ENCODE data around the gene SLC2A2. TPM values are rescaled to one million over a fixed set of nuclear protein-coding genes. Genes with fewer than 3 reads are reported as not detected.

SLC2A2 gene
- total RNA-seq, 1 experiment from 2014 or later: 0.09 TPM

DNA sequence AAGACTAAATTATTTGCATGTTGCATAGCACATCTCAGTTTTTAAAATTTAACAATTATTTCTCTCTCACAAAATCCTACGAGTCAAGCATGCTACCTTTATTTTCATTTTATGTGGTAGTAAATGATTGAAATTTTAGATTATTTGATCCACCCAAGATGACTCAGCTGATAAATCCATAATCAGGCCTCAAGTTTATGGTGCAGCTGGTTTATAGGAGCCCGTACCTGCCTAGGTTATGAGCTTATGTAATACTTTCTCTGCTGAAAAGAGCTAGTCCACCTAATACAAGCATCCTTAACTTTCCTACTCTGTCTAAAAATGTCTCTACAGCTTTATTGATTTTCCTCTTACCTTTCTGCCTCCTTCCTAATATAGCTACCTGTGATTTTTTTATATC is 41.2 kb downstream of the SLC2A2 start:
- TF ChIP-seq, protein P1, sequence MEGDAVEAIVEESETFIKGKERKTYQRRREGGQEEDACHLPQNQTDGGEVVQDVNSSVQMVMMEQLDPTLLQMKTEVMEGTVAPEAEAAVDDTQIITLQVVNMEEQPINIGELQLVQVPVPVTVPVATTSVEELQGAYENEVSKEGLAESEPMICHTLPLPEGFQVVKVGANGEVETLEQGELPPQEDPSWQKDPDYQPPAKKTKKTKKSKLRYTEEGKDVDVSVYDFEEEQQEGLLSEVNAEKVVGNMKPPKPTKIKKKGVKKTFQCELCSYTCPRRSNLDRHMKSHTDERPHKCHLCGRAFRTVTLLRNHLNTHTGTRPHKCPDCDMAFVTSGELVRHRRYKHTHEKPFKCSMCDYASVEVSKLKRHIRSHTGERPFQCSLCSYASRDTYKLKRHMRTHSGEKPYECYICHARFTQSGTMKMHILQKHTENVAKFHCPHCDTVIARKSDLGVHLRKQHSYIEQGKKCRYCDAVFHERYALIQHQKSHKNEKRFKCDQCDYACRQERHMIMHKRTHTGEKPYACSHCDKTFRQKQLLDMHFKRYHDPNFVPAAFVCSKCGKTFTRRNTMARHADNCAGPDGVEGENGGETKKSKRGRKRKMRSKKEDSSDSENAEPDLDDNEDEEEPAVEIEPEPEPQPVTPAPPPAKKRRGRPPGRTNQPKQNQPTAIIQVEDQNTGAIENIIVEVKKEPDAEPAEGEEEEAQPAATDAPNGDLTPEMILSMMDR (IDR thresholded peaks at IDR 0.05; ENCODE audit: unreplicated experiment): no peak
- H3K36me3 Mint-ChIP-seq (ENCODE audit: insufficient read depth, unreplicated experiment): no peaks in the 10 kb centered on the region
- CTCF ChIA-PET: interaction anchor here (1.0 to 2.0 kb wide), 2 partner anchors 24 to 578 kb away, joined by 3 to 4 read pairs; no protein-coding TSS in a partner anchor
- intact Hi-C loops (cut with micrococcal nuclease; ENCODE audit: unreplicated experiment): no loop called here
- no peak overlapping the region for H3K4me3 Mint-ChIP-seq (ENCODE audit: low read depth, unreplicated experiment)
- peaks cover 24% of the 10 kb centered on the region for H3K4me1 Mint-ChIP-seq (ENCODE audit: low read depth, unreplicated experiment)
- H3K27me3 Mint-ChIP-seq (ENCODE audit: unreplicated experiment): no peaks in the 10 kb centered on the region
- no TSS peak for BruUV-seq (replicated peaks)
- H3K27ac Mint-ChIP-seq (ENCODE audit: unreplicated experiment): no peak overlapping the region
- DNase-seq: no peak
- H3K9me3 Mint-ChIP-seq (ENCODE audit: low read depth, unreplicated experiment): peaks cover 3% of the 10 kb centered on the region

DNA sequence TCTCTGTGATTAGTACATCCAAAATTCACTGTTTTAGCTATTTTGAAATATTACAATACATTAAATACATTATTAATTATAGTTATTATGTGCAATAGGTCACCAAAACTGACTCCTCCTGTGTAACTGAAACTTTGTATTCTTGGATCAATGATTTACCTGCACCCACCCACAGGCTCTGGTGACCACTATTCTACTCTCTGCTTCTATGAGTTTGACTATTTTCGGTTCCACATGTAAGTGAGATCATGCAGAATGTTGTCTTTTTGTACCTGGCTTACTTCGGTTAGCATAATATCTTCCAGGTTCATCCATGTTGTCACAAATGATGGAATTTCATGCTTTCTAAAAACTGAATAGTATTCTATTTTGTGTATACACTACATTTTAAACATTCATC is 43.8 kb downstream of the SLC2A2 start:
- no peak overlapping the region for H3K4me3 Mint-ChIP-seq (ENCODE audit: low read depth, unreplicated experiment)
- no peak for DNase-seq
- CTCF ChIA-PET: interaction anchor here (0.5 kb wide), 1 partner anchor 94 kb away, joined by 3 read pairs; no protein-coding TSS in a partner anchor
- intact Hi-C loops (cut with micrococcal nuclease; ENCODE audit: unreplicated experiment): no loop called here
- peaks cover 24% of the 10 kb centered on the region for H3K4me1 Mint-ChIP-seq (ENCODE audit: low read depth, unreplicated experiment)
- peaks cover 3% of the 10 kb centered on the region for H3K9me3 Mint-ChIP-seq (ENCODE audit: low read depth, unreplicated experiment)
- no peak overlapping the region for H3K27ac Mint-ChIP-seq (ENCODE audit: unreplicated experiment)
- no peaks in the 10 kb centered on the region for H3K36me3 Mint-ChIP-seq (ENCODE audit: insufficient read depth, unreplicated experiment)
- TF ChIP-seq, protein P1 (IDR thresholded peaks at IDR 0.05; ENCODE audit: unreplicated experiment): no peak
- no peaks in the 10 kb centered on the region for H3K27me3 Mint-ChIP-seq (ENCODE audit: unreplicated experiment)
- BruUV-seq (replicated peaks): no TSS peak

DNA sequence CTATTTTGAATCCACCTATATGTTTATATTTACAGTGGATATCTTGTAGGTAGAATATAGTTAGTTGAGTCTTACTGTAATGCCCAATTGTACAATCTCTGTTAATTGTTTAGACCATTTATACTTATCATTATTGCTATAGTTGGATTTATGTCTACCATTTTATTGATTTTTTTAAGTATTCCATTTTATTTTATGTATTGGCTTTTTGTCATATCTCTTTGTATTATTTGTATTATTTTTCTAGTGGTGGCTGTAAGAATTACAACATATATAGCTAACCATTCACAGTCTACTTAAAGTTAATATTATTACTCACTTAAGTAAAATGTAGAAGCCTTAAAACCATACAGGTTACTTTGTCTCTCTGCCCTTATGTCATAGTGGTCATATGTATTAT is 46.1 kb downstream of the SLC2A2 start:
- no peak overlapping the region for H3K4me3 Mint-ChIP-seq (ENCODE audit: low read depth, unreplicated experiment)
- H3K9me3 Mint-ChIP-seq (ENCODE audit: low read depth, unreplicated experiment): peaks cover 3% of the 10 kb centered on the region

DNA sequence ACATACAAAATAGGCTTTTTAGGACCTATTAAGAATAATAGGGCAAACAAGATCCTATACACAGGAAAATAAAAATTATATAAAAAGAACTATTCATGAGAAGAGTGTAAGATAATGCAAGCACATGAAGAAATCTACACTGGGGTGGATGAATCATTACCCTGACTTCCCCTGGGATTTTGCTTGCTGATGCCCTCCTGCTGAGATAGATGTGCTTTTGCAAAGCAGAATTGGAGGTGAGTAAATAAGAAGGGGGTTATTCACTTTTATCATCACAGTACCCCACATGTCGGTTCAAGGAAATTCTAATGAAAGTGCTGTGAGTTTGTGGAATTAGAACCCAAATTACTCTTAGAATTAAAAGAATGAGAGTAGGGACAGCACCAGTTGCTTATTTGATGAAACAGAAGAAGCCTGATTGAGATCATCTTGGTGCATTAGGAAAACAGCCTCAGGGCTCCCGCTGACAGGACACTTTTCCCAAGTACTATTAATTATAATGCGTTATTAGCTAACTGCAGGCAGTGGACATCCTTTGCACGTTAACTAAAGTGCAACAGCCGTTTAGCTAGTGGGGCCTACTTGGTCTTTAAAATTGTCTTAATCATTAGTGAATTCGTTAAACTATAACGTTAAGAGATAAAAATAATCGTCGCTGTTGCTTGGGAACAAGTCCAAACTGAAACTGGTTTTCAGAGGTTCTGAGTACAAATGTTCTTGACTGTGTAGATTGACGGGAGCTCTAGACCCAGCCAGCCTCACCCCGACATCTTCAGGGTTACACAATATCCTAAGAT is 48.4 kb downstream of the SLC2A2 start:
- peaks cover 28% of the 10 kb centered on the region for H3K4me1 Mint-ChIP-seq (ENCODE audit: low read depth, unreplicated experiment)
- CTCF ChIA-PET: interaction anchor here (0.7 kb wide), 1 partner anchor 64 kb away, joined by 3 read pairs; no protein-coding TSS in a partner anchor
- no peaks in the 10 kb centered on the region for H3K36me3 Mint-ChIP-seq (ENCODE audit: insufficient read depth, unreplicated experiment)
- peak overlapping the region; percentile 37 for H3K27ac Mint-ChIP-seq (ENCODE audit: unreplicated experiment)
- peak overlapping the region; percentile 51 for H3K4me3 Mint-ChIP-seq (ENCODE audit: low read depth, unreplicated experiment)
- intact Hi-C loops (cut with micrococcal nuclease; ENCODE audit: unreplicated experiment): loop anchor here (5.0 kb wide), 1 partner anchor 39 kb away; no protein-coding TSS in a partner anchor
- TF ChIP-seq, protein P1 (IDR thresholded peaks at IDR 0.05; ENCODE audit: unreplicated experiment): no peak
- no peaks in the 10 kb centered on the region for H3K27me3 Mint-ChIP-seq (ENCODE audit: unreplicated experiment)
- H3K9me3 Mint-ChIP-seq (ENCODE audit: low read depth, unreplicated experiment): peaks cover 2% of the 10 kb centered on the region
- DNase-seq: no peak
- no TSS peak for BruUV-seq (replicated peaks)

More for the DNA sequence above, 46.1 kb downstream of the SLC2A2 start:
- peaks cover 34% of the 10 kb centered on the region for H3K4me1 Mint-ChIP-seq (ENCODE audit: low read depth, unreplicated experiment)
- no peaks in the 10 kb centered on the region for H3K27me3 Mint-ChIP-seq (ENCODE audit: unreplicated experiment)
- H3K27ac Mint-ChIP-seq (ENCODE audit: unreplicated experiment): no peak overlapping the region
- BruUV-seq (replicated peaks): no TSS peak
- TF ChIP-seq, protein P1 (IDR thresholded peaks at IDR 0.05; ENCODE audit: unreplicated experiment): no peak
- intact Hi-C loops (cut with micrococcal nuclease; ENCODE audit: unreplicated experiment): no loop called here
- no peaks in the 10 kb centered on the region for H3K36me3 Mint-ChIP-seq (ENCODE audit: insufficient read depth, unreplicated experiment)
- CTCF ChIA-PET: interaction anchor here (1.0 kb wide), 1 partner anchor 38 kb away, joined by 3 read pairs; no protein-coding TSS in a partner anchor
- no peak for DNase-seq
